Pancreas (tissue), 10 donors: Measurements from ENCODE around the gene TSPAN7. TPM values are rescaled to one million over a fixed set of nuclear protein-coding genes. Genes with fewer than 3 reads are reported as not detected.

Source experiments
- ATAC-seq, 4 donors: fragments of 200-7000 bp; cut with Tn5 transposase; one replicate each; pipeline versions ENCODE4 v1.8.0 to v1.9.1; 2020; ENCODE audit warnings: mild to moderate bottlenecking in 4 of 4, moderate library complexity in 4 of 4
- DNase-seq, 6 donors: peaks; one replicate each; pipeline ENCODE4 v3.0.0-alpha.2; 2020
- FAIRE-seq: peaks from 2 replicates; lab custom pipeline; 2012; peaks lifted over from hg19 to GRCh38; lab: Jason Lieb, UNC
- H3K27ac ChIP-seq, 4 donors: fragments of 200-600 bp; sonication (generic); 1 replicate in 3 of 4; 2 replicates in 1 of 4; pipeline versions ENCODE4 v1.5.0 to v1.8.0; 2020
- H3K27me3 ChIP-seq, 4 donors: fragments of 200-600 bp; one replicate each; pipeline ENCODE4 v1.8.0; 2021
- H3K36me3 ChIP-seq, 3 donors: fragments of 200-600 bp; sonication (generic) in 1 of 3; one replicate each; pipeline versions ENCODE4 v1.5.0 to v1.8.0; 2020 to 2021
- H3K4me1 ChIP-seq, 3 donors: fragments of 200-600 bp; one replicate each; pipeline ENCODE4 v1.8.0; 2021
- H3K4me3 ChIP-seq, 4 donors: fragments of 200-600 bp; sonication (generic) in 2 of 4; one replicate each; pipeline versions ENCODE4 v1.5.0 to v1.8.0; 2020 to 2021
- H3K9me3 ChIP-seq, 4 donors: fragments of 200-600 bp; one replicate each; pipeline ENCODE4 v1.8.0; 2021
- CTCF ChIP-seq, 4 donors: fragments of 200-600 bp; sonication (generic) in 3 of 4; IDR thresholded peaks; one replicate each; pipeline versions ENCODE4 v1.5.0 to v1.8.0; 2021; ENCODE audit warnings: antibody characterized with exemption in 4 of 4
- WGBS, 2 donors: extraction: QIAGEN DNeasy Blood & Tissue Kit; methylation state at CpG; one replicate each; pipeline ENCODE4 v1.1.7; 2013; 5-methylcytosine and 5-hydroxymethylcytosine counted together
- intact Hi-C, 3 donors: fragments of 100-400 bp; cut with DNase I; formaldehyde crosslinking; loops; one replicate each; pipeline versions ENCODE4 v1.11.1 to v1.14.2; 2022
- polyA plus RNA-seq, 2 donors: library from polyadenylated mRNA; stranded (reverse); fragments of 200-250 nt; gene quantifications; one replicate each; pipeline ENCODE4 v1.2.3, GENCODE V29; 2013
- total RNA-seq, 6 donors: library from RNA; stranded (reverse); fragmentation: NEBNext Ultra II Directional in 4 of 6; extraction: Animal tissue kit (Norgen Biotek cat#: 25700) in 4 of 6; gene quantifications; one replicate each; pipeline versions ENCODE4 v1.2.1 to v1.2.4, GENCODE V29; 2021 to 2023
- donor health status: healthy with polysubstance abuse.
- donor health status: DM: no; HTN: no; CAD: no; lungs with moderate emphysema.
- donor health status: DM: no; HTN: no; CAD: no.
- donor health status: control.
- donor health status: control.
- donor health status: Bipolar disorder and iron deficiency.
- donor health status: DM: yes; HTN: yes; CAD: no.
- donor health status: DM: no; HTN: no; CAD: no.
- donor health status: DM: no; HTN: no; CAD: no.
- donor health status: DM: yes; HTN: yes; CAD: no.

The TSPAN7 gene, protein sequence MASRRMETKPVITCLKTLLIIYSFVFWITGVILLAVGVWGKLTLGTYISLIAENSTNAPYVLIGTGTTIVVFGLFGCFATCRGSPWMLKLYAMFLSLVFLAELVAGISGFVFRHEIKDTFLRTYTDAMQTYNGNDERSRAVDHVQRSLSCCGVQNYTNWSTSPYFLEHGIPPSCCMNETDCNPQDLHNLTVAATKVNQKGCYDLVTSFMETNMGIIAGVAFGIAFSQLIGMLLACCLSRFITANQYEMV
- 10 to 100 TPM in 3 of 6 donors, 1 to 10 TPM in 3; 5.3 to 18.9 (median 8.4) TPM for total RNA-seq
- polyA plus RNA-seq: 10 to 100 TPM; 20.6 to 68.1 TPM

DNA sequence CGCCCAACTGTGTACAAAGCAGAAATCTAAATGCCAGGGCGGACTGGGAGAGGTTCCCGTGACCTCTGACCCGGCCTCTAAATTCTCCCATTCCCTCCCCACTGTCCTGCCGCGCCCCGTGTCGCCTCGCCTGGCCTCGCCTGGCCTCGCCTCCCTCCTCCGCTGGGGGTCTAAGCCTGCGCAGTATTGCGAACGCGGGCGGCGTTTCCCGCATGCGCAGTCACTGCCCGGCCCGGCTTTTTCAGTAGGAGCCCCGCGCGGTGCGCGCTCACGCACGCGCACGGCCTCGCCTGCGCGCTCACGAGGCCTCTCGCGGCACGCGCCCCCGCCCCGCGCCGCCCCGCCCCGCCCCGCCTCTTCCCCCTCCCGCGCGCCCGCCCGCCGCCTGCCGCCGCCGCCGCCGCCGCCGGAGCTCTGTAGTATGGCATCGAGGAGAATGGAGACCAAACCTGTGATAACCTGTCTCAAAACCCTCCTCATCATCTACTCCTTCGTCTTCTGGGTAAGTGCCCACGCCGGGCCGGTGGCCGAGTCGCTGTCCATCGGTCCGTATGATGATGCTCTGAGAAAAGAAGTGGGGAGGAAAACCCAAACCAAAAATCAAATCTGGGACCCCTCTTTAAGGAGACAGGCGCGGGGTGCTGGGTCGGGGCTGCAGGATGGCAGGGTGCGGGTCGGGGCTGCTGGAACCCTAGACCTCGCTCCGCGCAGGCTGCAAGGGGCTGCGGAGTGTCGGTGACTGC is at the start of gene TSPAN7:
TSS of gene TSPAN7 (plus strand) at position 417 of the 743 bp plus-strand sequence. CDS start at position 422, 5 bp downstream.
- ATAC-seq (peak; percentile 89 to 92 (median 90)), FAIRE-seq (no peak), DNase-seq (peak; percentile 79 to 93 (median 86))
- H3K9me3 ChIP-seq: no peaks in the 10 kb centered on the region
- intact Hi-C loops: no loop called here
- no peak within 1 kb of the TSS for H3K27ac ChIP-seq
- TF ChIP-seq CTCF (IDR thresholded peaks at IDR 0.05): no peak
- no peaks in the 10 kb centered on the region for H3K36me3 ChIP-seq
- WGBS, 2 donors: 1 to 30% methylated on average over 48 to 63 of the region's 78 CpGs
- peaks cover 0 to 8% (median 0%) of the 10 kb centered on the region in 4 donors for H3K27me3 ChIP-seq
- H3K4me3 ChIP-seq: peak within 1 kb of the TSS; percentile 15 to 47 (median 28)
- H3K4me1 ChIP-seq: no peaks in the 10 kb centered on the region

DNA sequence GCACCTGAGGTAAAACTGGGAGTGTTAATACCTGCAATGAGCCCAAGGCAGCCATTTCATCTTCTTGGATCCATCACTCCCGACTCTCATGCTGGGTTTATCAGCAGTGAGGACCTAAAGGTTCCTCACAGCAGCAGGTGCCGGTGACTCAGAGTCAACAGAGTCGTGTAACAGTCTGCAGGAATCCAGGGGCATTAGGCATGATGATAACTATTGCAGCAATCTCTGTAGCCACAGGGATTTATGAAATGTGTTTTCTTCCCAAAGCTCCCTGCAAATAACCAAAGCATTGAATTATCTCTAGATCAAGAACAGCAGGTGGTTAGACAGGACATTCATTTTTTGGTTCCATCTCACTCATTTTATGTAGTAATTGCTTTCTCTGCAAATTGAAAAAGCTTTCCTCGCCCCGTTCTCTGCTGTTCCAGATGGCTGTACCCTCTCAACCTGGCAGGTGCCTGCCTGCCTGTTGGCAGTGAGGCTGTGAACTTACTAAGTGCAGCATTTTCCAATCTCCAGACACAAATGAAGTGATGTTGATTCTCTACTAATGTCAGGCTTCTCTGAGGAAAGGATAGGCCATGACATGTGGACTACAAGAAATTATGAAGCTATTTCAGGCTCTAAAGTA is 48.1 kb upstream of the TSPAN7 start:
- no peaks in the 10 kb centered on the region for H3K27me3 ChIP-seq
- H3K4me3 ChIP-seq: no peak overlapping the region
- WGBS, 2 donors: 58 to 81% methylated on average over 5 of the region's 5 CpGs
- DNase-seq (no peak), ATAC-seq (no peak), FAIRE-seq (no peak)
- no peaks in the 10 kb centered on the region for H3K9me3 ChIP-seq
- no peaks in the 10 kb centered on the region for H3K36me3 ChIP-seq
- intact Hi-C loops: no loop called here
- H3K27ac ChIP-seq: no peak overlapping the region
- H3K4me1 ChIP-seq: no peaks in the 10 kb centered on the region
- no peak for TF ChIP-seq CTCF (IDR thresholded peaks at IDR 0.05)

DNA sequence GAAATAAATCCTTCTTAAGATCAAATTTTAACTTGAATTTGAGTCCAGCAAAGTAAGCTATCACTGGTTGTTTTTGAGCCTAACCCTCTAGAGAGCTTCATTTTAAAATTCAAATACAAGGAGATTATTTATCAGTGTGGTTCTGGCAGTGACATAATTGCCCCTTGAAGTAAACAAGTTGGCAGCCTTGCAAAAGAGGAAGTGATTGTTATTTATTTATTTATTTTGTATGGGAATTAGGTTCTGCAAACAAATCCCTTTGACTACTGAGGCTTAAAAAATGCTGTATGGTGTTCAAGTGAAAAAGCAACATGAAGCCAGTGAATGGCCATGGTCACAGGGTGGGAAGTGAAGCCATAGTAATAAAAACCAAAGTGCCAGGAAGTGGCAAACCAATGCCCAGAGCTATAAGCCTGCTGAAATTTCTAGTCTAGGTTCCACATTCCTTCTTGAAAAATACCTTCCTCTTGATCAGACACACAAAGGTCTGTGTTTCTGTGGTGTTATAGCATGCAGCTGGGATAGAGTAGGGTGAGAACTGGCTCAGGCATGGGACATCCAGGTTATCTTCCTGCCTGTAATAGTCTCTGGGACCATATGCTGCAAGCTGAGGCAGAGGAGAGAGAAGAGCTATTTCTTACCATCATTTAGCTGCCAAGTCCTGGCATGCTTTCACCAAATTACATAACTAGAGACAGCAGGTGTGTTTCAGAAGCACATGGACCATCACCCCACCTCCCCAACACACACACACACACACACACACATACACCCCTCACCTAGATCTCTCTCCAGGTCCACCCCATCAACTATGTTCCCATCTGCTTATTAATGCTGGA is 47.1 kb upstream of the TSPAN7 start:
- no peak overlapping the region for H3K4me3 ChIP-seq
- no peaks in the 10 kb centered on the region for H3K9me3 ChIP-seq
- DNase-seq (no peak), FAIRE-seq (no peak), ATAC-seq (no peak)
- no peaks in the 10 kb centered on the region for H3K27me3 ChIP-seq
- H3K27ac ChIP-seq: no peak overlapping the region
- no peaks in the 10 kb centered on the region for H3K36me3 ChIP-seq
- intact Hi-C loops: no loop called here
- no peaks in the 10 kb centered on the region for H3K4me1 ChIP-seq
- TF ChIP-seq CTCF (IDR thresholded peaks at IDR 0.05): no peak

DNA sequence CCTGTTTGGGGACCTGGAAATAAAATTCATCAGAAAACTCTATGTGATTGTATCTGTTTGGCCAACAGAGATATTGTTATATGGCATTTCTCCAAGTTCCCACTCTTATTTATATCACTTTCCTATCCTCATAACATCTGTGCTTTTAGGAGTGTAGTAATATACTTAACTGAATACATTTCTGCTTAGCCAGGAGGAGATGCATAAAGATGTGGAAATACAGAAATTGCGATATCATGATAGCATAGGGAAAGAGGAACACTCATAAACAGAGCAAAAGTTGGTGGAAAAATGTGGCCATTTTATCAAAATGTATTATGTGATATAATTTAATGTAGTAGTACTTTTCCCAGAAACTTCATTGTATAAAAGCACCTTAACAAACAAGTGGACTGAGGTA is 46.1 kb upstream of the TSPAN7 start:
- Histone ChIP-seq H3K4me1 (no peaks in the 10 kb centered on the region), H3K36me3 (no peaks in the 10 kb centered on the region), H3K27ac (no peak overlapping the region), H3K27me3 (no peaks in the 10 kb centered on the region), H3K9me3 (no peaks in the 10 kb centered on the region), H3K4me3 (no peak overlapping the region)
- TF ChIP-seq CTCF (IDR thresholded peaks at IDR 0.05): no peak
- WGBS, 2 donors: 84 to 90% methylated on average over 1 of the region's 1 CpG
- FAIRE-seq: no peak
- DNase-seq: no peak
- intact Hi-C loops: no loop called here
- no peak for ATAC-seq
